K562 treated with DMSO at 1 percent for 4 hours (cell line): Measurements from ENCODE around the gene SCYL3. TPM values are rescaled to one million over a fixed set of nuclear protein-coding genes. Genes with fewer than 3 reads are reported as not detected.

ENCODE experiments used
- total RNA-seq: library from RNA; unstranded; fragments of 300-600 nt; gene quantifications from 2 replicates; pipeline ENCODE4 v1.2.3, GENCODE V29; 2022; ENCODE audit not compliant: insufficient read depth

The SCYL3 gene, protein sequence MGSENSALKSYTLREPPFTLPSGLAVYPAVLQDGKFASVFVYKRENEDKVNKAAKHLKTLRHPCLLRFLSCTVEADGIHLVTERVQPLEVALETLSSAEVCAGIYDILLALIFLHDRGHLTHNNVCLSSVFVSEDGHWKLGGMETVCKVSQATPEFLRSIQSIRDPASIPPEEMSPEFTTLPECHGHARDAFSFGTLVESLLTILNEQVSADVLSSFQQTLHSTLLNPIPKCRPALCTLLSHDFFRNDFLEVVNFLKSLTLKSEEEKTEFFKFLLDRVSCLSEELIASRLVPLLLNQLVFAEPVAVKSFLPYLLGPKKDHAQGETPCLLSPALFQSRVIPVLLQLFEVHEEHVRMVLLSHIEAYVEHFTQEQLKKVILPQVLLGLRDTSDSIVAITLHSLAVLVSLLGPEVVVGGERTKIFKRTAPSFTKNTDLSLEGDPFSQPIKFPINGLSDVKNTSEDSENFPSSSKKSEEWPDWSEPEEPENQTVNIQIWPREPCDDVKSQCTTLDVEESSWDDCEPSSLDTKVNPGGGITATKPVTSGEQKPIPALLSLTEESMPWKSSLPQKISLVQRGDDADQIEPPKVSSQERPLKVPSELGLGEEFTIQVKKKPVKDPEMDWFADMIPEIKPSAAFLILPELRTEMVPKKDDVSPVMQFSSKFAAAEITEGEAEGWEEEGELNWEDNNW
- total RNA-seq: 3.8 and 4.8 TPM in 2 replicates

DNA sequence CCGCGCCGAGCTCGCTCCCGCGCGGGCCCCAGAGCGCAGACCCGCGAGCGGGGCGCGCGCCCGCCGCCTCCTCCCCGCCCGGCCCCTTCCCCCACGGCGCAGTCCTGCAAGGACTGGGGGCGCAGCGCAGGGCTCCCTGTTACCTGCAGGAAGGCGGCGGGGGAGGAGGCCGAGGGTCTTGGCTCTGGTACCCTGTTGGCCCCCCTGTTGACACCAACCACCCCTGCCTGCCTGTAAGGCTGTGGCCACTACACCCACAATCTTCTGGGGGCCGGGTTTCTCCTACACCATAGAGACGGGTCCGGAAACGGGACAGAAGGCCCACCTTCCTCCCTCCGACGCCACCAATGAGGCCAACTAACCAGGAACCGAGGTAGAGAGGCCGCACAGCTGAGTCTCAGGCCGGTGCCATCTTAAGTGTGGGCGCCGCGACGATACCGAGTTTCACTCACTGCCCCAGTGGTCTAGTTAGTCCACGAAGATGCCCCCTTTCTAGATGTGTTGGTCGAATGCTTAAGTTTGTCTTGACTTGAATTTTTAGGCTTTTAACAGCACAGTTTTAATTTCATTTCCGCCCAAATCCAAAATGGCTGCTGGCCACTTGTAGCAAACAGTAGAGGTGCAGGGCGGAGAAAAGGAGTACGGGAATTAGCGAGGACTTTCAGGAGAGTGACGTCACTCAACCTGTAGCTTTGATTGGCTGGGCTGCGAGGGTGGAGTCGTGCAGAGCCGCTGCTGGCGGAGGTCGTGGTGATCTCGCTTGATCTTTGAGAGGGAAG, at the start of gene SCYL3:
TSS of gene SCYL3 (minus strand) at position 252 of the 779 bp plus-strand sequence. CDS start 5,056 bp downstream, outside the sequence.

Other genes starting within 250 kb of the SCYL3 start
- gene SELL, start 182.3 kb downstream of the SCYL3 start, total RNA-seq: not detected in 2 replicates
- gene SELE, start 159.8 kb downstream of the SCYL3 start, total RNA-seq: not detected in 2 replicates
- 3.3 and 4.4 TPM in 2 replicates for gene METTL18, start 99.0 kb downstream of the SCYL3 start, total RNA-seq
- gene KIFAP3, start 180.8 kb upstream of the SCYL3 start, total RNA-seq: 10.3 and 11.3 TPM in 2 replicates